HG03469 (cell line): ENCODE data around the gene TUB.

Source experiments
- ATAC-seq: cut with Tn5 transposase; IDR thresholded peaks from one replicate; pipeline ENCODE4 v1.9.1; 2021; ENCODE audit warnings: mild to moderate bottlenecking, moderate library complexity, moderate number of reproducible peaks; ENCODE audit not compliant: unreplicated experiment

Gene TUB

GRCh38 chr11:8045839-8046238 is 35.2 kb upstream of the TUB start:
- no peak for ATAC-seq

- ATAC-seq, result no peak
These were observed 33.6 kb upstream of the TUB start for GRCh38 chr11:8047382-8047781.

GRCh38 chr11:8049084-8049483 is 31.9 kb upstream of the TUB start:
- no peak for ATAC-seq

DNA sequence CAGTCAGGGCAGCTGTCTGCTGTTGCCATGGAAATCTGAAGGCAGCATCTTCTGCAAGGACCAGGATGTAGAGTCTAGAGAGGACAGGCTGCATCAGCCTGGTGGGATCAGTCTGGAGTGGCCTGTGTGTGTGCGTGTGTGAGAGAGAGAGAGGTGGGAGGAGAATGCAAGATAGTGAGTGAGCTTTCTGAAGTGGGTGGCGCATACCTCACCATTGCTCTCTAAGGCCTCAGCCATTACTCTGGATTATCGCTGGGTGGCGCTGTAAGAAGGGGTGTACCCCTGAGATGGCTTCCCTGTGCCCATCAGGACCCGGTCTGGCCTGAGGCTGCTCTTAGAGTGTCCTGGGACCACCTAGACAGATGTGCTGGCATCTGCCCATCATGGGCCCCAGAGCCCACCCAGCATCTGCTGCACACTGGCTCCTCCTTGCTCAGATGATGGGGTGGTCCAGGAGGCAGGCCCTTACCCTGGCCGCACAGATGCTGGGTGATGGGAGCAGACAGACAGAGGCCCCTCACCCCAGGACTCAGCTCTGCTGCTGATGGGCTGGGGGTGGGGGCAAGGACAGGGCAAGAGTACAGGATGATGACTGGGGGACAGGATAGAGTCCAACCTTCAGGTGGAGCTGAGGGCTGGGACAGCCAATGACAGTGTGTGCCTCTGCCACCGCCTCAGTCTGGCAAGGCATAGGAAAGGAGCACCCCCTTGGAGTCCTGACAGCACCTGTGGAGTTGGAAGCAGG is 25.7 kb upstream of the TUB start:
- no peak for ATAC-seq

DNA sequence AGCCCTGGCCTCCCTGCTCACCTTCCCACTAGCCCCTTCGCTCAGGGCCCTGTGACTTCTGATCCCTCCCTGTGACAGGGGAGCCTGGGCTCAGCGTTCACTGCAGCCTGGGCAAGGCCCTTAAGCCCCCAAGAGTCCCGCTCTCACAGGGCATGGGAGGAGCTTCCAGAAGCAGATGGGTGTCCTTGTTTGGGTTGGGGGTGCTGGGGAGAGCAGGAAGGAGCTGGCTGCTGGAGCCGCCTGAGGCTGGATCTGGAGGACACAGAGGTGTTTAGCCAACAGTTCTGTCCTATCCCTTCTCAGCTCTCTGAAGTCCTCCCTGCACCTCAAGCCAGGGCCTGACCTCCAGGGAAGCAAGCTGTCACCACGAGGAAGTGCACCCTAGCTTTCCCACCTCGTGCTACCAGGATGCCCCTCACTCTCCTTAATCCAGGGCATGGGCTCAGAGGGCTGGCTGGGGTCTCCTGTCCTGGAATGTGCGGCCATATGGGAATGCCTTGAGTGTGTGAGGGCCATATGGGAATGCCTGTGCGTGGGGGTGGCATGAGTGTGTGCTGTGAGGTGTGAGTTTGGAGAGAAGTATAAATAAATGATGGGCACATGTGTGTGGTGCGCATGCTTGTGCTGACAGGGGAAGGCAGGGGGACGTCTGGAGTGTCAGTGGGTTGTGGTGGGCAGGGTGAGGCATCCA is 25.0 kb upstream of the TUB start:
- ATAC-seq, result no peak

DNA sequence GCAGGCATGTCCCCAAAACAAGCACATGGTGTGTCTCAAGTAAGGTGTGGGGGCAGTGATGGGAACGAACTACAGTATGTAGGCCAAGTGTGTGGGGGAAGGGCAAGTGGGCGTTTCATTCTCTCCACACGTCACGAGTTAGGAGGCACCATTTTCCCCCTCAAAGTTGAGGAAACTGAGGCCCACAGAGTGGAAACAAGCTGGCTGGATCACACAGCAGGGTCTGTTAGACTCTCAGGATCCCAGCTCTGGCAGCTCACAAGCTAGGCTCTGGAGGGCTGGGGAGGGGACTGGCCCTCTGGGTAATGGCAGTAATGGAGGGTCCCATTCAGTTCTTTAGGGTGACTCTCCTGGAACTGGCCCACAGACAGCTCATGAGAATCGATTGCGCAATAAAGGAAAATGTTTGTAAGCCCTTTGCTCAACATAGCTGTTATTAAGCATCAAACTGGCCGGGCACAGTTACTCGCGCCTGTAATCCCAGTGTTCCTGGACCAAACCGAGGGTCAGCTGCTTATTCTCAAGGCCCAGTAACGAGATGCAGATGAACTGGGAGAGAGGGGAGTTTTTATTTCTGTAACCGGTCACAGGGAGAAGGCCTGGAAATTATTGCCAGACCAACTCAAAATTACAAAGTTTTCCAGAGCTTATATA is 24.1 kb upstream of the TUB start:
- ATAC-seq, result no peak

DNA sequence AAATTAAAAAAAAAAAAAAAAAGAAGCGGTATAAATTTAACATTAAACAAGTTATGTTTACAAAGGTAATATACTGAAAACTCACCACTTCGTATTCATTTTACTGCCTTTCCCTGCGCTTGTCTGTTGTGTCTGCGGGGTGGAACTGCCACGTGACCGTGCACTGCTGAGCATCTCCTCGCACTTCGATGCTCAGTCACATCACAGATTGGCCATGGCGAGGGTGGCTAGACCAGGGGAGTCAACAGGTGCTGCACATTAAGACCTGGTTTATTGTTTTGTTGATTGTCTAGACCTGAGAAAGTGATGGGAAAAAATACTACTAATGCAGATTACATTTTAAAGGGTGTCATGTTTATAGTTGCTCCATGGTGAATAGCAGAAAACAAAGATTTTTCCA is 22.8 kb upstream of the TUB start:
- ATAC-seq, result no peak

DNA sequence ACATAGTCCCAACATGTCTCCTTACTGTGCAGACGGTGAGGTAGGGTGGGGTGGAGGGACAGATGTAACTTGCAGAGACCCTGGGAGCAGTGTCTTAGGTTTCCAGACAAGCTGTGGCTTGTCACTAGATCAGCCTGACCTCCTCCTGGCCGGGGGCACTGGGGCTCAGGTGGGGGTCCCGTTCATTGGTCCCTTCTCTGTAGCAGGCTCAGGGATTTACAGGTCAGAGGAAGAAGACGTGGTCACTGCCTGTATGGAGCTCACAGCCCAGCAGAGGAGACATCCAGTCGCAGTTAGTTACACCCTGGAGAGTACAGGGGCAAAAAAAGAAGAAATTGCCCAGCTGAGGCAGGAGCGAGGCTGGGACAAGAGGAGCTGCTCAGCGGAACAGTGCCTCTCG is 22.0 kb upstream of the TUB start:
- no peak for ATAC-seq

DNA sequence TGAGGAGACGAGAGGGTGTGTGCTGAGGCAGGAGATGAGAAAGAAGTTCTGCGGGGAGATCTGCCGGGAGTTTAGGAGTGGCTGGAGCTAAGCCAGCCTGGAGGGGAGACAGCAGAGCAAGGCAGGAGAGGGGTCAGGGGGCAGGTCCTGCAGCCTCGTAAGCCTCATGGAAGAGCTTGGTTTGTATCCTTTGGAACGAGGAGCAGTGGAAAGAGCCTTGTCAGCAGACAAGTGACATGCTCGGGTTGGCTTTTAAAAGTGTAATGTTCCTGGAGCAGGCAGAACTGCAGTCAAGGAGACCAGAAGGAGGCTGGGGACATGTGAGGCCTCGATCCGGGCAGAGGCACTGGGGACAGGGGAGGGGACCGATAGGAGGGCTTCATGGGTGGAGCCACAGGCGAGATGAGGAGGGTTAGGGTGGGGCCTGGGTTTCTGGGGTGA is 21.4 kb upstream of the TUB start:
- ATAC-seq, result no peak

GRCh38 chr11:8060146-8060719 is 20.8 kb upstream of the TUB start:
- no peak for ATAC-seq

DNA sequence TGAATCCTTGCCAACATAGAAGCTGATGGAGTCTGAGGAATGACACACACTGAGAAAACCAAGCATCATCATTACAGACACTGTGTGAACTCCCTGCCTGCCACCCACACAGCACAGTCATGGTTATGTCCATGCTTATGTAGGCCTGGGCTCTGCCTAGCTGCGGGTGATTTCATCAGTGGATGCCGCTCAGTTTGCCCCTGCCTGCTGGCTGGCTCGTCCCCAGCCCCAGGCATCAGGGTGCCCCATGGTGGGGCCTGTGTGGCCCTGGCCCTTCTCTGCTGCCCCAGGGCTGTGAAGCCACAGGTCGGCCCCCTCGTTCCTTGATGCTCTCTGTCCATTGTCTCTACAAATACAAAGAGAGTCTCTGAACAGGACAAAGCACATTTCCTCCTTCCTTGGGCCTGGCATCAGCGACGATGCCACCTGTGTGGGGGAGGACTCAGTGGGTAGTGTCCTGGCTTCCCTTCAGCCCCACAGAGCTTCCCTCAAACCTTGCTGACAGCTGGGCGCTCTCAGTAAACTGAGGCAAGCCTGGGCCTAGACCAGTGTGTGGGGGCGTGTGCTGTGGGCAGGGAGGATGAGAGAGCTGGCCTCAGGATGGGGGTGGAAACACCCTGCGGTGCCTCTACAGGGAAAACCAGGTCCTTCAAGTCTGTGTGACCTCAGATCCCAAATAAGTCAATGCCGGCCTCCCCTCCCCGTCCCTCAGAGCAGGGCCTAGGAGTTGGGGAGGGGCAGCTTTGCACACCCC is 20.0 kb upstream of the TUB start:
- no peak for ATAC-seq

DNA sequence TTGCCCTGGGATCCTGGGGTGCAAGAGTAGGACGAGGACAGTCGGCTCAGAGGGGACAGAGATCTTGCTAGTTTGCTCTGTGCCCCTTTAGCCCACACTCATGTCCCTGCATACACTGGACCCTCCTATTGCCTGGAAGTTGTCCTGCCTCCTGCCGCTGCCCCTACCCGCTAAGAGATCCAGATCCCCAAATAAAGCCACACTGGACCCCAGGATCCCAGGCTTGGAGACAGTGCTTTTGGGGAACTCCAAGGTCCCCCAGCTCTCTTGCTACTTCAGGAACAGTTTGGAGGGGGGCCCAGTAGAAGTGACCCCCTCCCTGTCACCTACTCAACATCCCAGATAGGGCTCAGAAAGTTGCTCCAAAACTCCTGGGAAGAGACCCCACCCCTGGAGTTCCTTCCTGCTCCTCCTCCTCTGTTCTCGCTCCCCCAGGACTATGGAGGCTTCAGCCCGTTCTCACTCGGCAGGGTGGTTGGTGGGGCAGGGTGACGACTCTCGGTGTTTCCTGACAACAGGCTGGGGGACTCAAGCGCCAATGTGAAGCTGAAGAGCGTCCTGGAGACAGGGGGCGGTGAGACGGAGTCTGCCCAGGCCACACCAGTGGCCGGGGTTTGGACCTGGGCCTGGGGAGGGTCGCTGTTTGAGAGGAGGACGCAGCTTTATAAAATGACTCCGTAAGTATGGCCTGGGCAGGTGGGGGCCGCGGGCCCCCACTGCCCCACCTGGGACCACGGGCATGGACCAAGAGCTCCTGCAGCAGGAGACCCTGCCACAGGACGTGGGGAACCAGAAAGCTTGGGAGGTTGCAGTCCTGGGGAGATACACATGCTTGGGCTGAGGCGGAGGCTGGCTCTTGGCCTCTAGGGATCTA is 19.2 kb upstream of the TUB start:
- no peak for ATAC-seq

- no peak for ATAC-seq
These were observed 18.2 kb upstream of the TUB start for GRCh38 chr11:8062781-8063257.

DNA sequence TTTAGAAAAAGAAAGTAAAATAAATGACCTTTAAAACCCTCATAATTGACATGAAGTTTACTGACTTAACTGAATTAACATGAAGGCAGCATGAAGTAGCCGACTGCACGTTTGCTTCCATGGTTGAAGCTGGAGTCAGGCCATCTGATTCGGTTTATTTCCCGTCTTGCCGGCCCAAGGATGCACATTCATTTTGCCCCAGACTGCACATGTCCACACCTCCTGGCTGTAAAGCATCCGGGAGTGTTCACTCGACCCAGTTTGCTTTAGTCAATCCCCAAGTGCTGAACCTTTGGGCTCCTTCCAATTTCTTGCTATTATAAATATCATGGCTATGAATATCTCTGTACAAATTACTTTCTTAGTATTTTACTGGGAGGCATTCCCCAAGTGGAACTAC is 17.7 kb upstream of the TUB start:
- no peak for ATAC-seq

DNA sequence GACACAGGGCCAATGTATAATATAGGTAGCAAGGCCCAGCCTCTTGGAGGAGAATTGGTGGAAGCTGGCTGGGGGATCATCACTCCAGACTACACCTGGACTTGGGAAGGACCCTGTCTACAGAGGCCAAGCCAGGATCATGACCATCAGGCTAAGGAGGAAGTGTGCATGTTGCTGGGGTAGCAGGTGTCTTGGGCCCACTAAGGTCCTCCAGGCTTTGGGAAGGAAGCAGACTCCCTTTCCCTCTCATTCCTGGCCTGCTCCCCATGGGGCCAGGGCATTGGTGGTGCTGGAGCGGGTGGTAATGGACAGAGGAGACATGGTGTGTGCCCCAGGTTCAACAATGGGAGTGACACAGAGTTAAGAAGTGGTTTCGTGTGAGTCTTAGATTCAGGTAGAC is 16.0 kb upstream of the TUB start:
- no peak for ATAC-seq

- ATAC-seq, result no peak
These were observed 14.7 kb upstream of the TUB start for GRCh38 chr11:8066036-8066910.

- no peak for ATAC-seq
These were observed 14.0 kb upstream of the TUB start for GRCh38 chr11:8066911-8067455.

DNA sequence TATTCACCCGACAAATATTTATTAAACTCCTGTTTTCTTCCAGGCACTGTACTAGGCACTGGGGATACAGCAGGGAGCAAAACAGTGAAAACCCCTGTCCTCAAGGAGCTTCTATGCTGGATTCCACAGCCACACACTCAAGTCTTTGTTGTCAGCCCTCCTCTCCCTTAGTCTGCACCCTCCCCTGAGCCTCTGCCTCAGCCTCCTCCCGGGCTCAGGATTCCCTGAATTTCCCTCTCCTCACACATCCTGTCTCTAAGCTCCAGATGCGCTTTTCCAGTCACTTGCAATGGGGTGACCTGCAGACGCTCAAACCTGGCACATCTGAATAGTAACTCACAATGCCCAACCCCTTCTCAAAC is 13.5 kb upstream of the TUB start:
- no peak for ATAC-seq
